ENCODE measurements around the gene PDE9A.

- TF ChIP-seq CTCF (IDR thresholded peaks at IDR 0.05; ENCODE audit: extremely low read depth in 1 of 2, insufficient read depth in 1 of 2, low read depth in 1 of 2, low read length in 2 of 2) (no peak), POLR2A (IDR thresholded peaks at IDR 0.05; ENCODE audit: low read depth, low read length) (no peak)
These were observed 29.2 kb upstream of the PDE9A start for GRCh38 chr21:42624095-42624790.
